ENCODE measurements around the gene AMDHD2. TPM values are rescaled to one million over a fixed set of nuclear protein-coding genes. Genes with fewer than 3 reads are reported as not detected.

The AMDHD2 gene
- total RNA-seq, 4 donors from 2014 or later, result 12.3 to 18.1 (median 13.7) TPM

GRCh38 chr16:2494616-2495015, 25.6 kb upstream of the AMDHD2 start:
- Histone ChIP-seq H3K36me3 (no peaks in the 10 kb centered on the region), H3K4me3 (no peak overlapping the region), H3K27me3 (no peaks in the 10 kb centered on the region), H3K27ac (no peak overlapping the region), H3K9me3 (no peaks in the 10 kb centered on the region), H3K4me1 (peaks cover 21 to 28% of the 10 kb centered on the region in 2 donors)
- TF ChIP-seq POLR2A (IDR thresholded peaks at IDR 0.05) (no peak), CTCF (IDR thresholded peaks at IDR 0.05 in 4 of 5, conservative IDR thresholded peaks at IDR 0.05 in 1 of 5) (no peak)
- ATAC-seq (no peak), DNase-seq (no peak)
- in situ Hi-C loops (cut with MboI; ENCODE audit: low sequenced_read_pairs in 4 of 4) (loop anchor here in 3 of 4 donors (5.0 to 25.0 kb wide), 3 partner anchors 147 to 157 kb away; partner anchors contain the start of gene ABCA3 (in 2 of the 3)), intact Hi-C loops (cut with DNase I; ENCODE audit: low total_unique reads) (loop anchor here (5.0 kb wide), 1 partner anchor 32 kb away; the partner anchor contains the start of gene TEDC2)

GRCh38 chr16:2495041-2495440, 25.1 kb upstream of the AMDHD2 start:
- no peaks in the 10 kb centered on the region for H3K27me3 ChIP-seq
- no peak overlapping the region for H3K27ac ChIP-seq
- H3K36me3 ChIP-seq, result no peaks in the 10 kb centered on the region
- no peak overlapping the region for H3K4me3 ChIP-seq
- intact Hi-C loops (cut with DNase I; ENCODE audit: low total_unique reads) (loop anchor here (5.0 kb wide), 1 partner anchor 33 kb away; the partner anchor contains the start of gene TEDC2), in situ Hi-C loops (cut with MboI; ENCODE audit: low sequenced_read_pairs in 4 of 4) (loop anchor here in 2 of 4 donors (10.0 to 25.0 kb wide), 2 partner anchors 150 to 158 kb away; partner anchors contain the start of gene ABCA3 (in 2 of the 2))
- no peak for ATAC-seq
- DNase-seq, result no peak
- no peak for TF ChIP-seq CTCF (IDR thresholded peaks at IDR 0.05 in 4 of 5, conservative IDR thresholded peaks at IDR 0.05 in 1 of 5)
- TF ChIP-seq POLR2A (IDR thresholded peaks at IDR 0.05), result no peak
- peaks cover 21 to 29% of the 10 kb centered on the region in 2 donors for H3K4me1 ChIP-seq
- no peaks in the 10 kb centered on the region for H3K9me3 ChIP-seq

GRCh38 chr16:2496223-2497115, 23.7 kb upstream of the AMDHD2 start:
- intact Hi-C loops (cut with DNase I; ENCODE audit: low total_unique reads), result loop anchor here (5.0 kb wide), 1 partner anchor 34 kb away; the partner anchor contains the start of gene TEDC2
- Histone ChIP-seq H3K27me3 (no peaks in the 10 kb centered on the region), H3K4me3 (no peak overlapping the region), H3K4me1 (peaks cover 24 to 32% of the 10 kb centered on the region in 2 donors), H3K36me3 (no peaks in the 10 kb centered on the region), H3K27ac (peak overlapping the region in 2 of 4 donors; percentile 46 to 71), H3K9me3 (no peaks in the 10 kb centered on the region)
- in situ Hi-C loops (cut with MboI; ENCODE audit: low sequenced_read_pairs in 4 of 4), result loop anchor here in 2 of 4 donors (10.0 to 25.0 kb wide), 2 partner anchors 152 to 159 kb away; partner anchors contain the start of gene ABCA3 (in 2 of the 2)
- TF ChIP-seq CTCF (IDR thresholded peaks at IDR 0.05 in 4 of 5, conservative IDR thresholded peaks at IDR 0.05 in 1 of 5) (no peak), POLR2A (IDR thresholded peaks at IDR 0.05) (no peak)
- no peak for ATAC-seq
- no peak for DNase-seq

- Histone ChIP-seq H3K27me3 (no peaks in the 10 kb centered on the region), H3K36me3 (no peaks in the 10 kb centered on the region), H3K9me3 (no peaks in the 10 kb centered on the region), H3K4me3 (no peak overlapping the region), H3K27ac (peak overlapping the region in 3 of 4 donors; percentile 11 to 71 (median 46)), H3K4me1 (peaks cover 30 to 36% of the 10 kb centered on the region in 2 donors)
- in situ Hi-C loops (cut with MboI; ENCODE audit: low sequenced_read_pairs in 4 of 4) (loop anchor here in 2 of 4 donors (10.0 to 25.0 kb wide), 2 partner anchors 152 to 160 kb away; partner anchors contain the start of gene ABCA3 (in 2 of the 2)), intact Hi-C loops (cut with DNase I; ENCODE audit: low total_unique reads) (loop anchor here (5.0 kb wide), 1 partner anchor 35 kb away; the partner anchor contains the start of gene TEDC2)
- peak in 1 of 2 donors; percentile 81 for DNase-seq
- TF ChIP-seq CTCF (IDR thresholded peaks at IDR 0.05 in 4 of 5, conservative IDR thresholded peaks at IDR 0.05 in 1 of 5) (no peak), POLR2A (IDR thresholded peaks at IDR 0.05) (no peak)
- ATAC-seq, result peak; percentile 16 to 77
Measured at GRCh38 chr16:2497116-2497630, 23.0 kb upstream of the AMDHD2 start.
